GM10847 (cell line): ENCODE data around the gene POLN.

Source experiments
- POLR2A ChIP-seq: IDR thresholded peaks from 2 replicates; pipeline ENCODE4 v1.6.1; 2011; ENCODE audit not compliant: insufficient read length; ENCODE audit errors: extremely low read depth

The POLN gene

DNA sequence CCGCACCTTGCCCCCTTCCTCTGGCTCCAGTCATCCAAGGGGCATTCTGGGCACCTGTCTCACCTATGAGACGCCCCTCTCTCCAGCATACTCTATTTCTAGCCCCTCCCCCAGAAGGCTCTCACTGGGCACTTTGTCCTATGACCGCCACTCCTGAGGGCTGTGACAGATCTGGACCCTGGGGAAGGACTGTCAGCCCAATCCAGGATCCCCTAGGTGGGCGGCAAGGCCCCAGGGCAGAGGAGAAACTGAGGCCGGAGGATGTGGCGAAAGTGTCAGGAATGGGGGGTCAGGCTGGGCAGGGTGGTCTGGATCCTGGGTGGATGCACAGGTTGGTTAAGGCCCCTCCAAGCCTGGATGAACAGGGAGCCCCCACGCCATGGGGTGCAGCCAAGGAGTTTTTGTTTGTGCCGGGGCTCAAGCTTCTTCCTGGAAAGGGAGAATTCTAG, 198.9 kb downstream of the POLN start:
- TF ChIP-seq POLR2A = no peak

DNA sequence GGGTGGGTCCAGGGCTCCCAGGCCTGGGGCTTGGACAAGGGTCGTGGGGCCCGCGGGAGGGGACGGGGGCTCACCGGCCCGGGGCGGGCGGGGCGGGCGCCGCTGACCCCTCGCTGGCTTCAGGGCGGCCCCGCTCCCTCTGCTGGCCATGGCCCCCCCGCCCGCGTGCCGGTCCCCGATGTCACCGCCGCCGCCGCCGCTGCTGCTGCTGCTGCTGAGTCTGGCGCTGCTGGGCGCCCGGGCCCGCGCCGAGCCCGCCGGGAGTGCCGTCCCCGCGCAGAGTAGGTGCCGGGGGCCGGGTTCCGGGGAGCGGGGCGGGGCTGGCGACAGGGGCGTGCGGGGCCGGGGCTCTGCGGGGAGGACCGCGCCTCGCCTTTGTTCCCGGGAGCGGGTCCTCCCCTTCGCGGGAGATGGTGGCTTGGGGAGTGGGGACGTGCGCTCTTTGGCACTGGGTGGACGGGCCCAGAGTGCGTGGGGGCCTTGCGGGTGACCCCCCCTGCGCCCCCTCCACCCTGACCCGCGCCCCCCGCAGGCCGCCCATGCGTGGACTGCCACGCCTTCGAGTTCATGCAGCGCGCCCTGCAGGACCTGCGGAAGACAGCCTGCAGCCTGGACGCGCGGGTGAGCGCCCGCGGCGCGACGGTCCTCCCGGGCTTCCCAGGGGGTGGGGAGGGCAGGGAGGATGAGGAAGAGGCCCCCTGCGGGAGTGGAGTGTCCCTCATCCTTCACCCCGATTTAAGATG, 199.5 kb downstream of the POLN start:
- TF ChIP-seq POLR2A = no peak

DNA sequence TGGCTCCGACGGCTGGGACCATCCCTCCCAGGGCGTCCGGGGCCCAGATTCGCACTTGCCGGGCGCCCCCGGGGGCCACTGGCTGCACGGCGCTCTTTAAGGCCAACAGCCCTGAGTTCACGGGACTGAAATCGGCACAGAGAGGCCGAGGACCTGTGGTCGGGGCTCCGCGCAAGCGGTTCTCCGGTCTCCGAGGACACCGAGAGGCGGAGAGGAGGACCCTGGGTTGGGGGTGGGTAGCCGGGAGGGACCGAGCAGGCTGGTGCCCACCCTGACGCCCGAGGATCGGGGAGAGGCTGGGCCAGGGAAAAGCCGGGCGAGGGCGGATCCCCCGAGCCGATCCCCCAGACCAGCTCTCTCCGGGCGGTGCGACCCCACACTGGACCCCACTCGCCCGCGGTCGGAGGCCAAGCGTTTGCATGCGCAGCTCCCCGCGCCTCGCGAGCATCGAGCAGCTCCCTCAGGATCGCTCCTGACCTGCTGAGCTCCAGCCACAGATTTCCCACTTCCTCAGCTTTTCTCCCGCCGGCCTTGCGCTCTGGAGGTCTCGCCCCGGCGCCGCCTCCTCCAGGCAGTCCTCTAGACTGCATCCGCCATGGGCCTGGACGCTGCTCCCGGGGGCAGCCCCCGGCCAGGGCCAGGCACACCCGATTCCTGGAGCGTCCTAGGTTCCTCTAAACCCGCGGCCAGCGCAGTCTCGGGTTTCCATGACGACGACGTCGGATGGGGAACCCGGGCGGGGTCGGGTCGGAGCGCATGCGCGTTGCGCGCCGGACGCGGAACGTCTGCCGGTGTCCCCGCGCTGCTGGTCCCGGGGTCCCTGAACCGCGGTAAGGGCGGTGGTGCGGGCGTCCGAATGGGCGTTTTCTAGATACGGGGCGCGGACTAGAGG, 200.4 kb downstream of the POLN start:
- TF ChIP-seq POLR2A = peak; percentile 41

DNA sequence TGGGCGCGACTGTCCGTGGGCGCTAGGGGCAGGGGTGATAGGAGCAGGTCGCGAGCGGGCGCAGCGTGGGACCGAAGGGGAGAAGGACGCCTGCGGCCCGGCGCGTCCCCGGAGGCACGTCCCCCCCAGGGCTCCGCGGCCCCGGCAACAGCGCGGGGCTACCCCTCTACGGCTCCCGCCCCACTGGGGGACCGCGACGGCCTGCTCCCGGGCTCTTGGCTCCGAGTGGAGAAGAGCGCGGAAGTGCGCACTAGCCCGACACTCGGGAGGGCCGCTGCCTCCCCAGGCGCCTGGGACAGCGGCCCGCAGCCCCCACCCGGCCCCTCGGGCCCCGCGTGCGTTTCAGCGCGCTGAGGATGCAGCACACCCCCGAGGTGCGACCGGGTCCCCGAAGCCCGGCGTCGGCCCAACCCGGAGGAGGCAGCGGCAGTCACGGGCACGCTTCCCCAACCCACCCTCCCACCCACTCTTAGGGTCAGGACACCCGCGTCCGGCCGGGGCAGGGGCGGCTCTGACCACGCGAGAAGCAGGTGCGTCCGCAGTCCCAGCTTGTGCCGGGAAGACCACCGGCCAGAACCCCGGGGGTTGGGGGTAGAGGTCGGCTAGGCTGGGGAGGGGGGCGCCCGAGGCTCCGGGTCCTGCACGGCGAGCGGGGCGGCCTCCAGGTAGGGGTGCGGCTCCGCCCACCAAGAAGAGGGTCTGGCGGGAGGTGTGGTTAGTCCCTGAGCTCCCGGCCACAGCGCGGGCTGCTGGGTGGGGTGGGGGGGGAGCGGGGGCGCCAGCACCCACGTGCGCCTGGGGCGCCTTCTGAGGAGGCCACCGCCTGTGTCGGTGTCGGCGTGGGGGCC, 201.3 kb downstream of the POLN start:
- TF ChIP-seq POLR2A = no peak

DNA sequence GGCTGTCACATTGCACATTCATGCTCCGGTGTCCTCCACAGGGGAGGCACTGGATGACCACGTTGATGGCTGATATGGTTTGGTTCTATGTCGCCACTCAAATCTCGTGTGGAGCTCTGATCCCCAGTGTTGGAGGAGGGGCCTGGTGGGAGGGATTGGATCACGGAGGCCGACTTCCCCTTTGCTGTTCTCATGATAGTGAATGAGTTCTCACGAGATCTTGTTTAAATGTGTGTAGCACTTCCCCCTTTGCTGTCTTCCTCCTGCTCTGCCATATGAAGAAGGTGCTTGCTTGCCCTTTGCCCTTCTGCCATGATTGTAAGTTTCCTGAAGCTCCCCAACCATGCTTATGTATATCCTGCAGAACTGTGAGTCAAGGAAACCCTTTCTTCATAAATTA, 205.1 kb downstream of the POLN start:
- no peak for TF ChIP-seq POLR2A

DNA sequence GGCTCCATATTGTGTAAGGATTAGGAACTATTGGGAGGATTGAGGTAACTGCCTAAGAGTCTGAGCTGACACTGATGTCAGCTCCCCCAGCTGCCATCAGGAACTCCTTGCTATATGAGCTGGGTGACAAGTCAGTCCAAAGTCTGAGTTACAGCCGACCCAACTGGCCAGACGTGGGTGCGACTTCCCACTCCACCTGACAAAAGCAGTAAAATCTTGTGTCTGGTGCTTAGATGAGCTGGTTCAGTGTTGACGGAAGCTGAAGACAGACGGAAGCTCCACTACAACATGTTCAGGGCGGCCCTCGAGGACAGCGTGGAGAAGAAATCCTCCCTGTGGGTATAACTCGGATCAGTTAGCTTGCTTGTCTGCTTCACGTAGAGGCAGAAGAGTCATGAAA, 205.6 kb downstream of the POLN start:
- no peak for TF ChIP-seq POLR2A

DNA sequence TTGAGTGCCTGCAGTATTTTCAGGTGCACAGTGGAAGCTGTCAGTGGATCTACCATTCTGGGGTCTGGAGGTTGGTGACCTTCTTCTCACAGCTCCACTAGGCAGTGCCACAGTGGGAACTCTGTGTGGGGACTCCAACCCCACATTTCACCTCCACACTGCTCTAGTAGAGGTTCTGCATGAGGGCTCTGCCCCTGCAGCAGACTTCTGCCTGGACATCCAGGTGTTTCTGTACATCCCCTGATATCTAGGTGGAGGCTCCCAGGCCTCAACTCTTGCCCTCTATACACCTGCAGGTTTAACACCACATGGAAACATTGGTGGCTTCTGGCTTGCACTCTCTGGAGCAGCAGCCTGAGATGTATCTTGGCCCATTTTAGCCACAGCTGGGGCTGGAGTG, 216.1 kb downstream of the POLN start:
- no peak for TF ChIP-seq POLR2A

DNA sequence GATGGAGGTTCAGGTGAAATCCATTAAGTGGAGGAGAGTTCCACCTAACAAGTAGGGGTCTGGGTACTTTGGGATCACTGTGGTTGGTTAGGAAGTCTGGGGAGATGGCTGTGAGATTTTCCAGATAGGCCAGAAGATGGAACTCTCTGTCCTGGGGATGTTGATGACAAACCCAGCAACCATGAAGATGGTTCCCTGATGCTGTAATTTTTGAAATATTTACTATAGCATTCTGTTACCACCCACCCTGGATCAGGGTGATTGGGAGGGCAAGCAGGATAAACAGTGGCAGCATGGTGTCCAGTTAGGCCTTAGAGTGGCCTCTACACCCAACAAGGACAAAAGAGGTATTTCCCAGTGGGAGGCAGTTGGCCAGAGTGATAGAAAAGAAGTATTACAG, 217.2 kb downstream of the POLN start:
- no peak for TF ChIP-seq POLR2A
